ENCODE measurements around the gene GRIN2D.

- no peak for TF ChIP-seq TAF1 (IDR thresholded peaks at IDR 0.05; ENCODE audit: low read depth, low read length)
- TF ChIP-seq CTCF (IDR thresholded peaks at IDR 0.05; ENCODE audit: control extremely low read depth in 1 of 3, insufficient read depth in 1 of 3, low read depth in 1 of 3, low read length in 3 of 3): no peak
- TF ChIP-seq, protein P1, sequence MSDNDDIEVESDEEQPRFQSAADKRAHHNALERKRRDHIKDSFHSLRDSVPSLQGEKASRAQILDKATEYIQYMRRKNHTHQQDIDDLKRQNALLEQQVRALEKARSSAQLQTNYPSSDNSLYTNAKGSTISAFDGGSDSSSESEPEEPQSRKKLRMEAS (IDR thresholded peaks at IDR 0.05): no peak
- TF ChIP-seq RBBP5 (IDR thresholded peaks at IDR 0.05; ENCODE audit: borderline replicate concordance, low read depth, low read length): no peak
- TF ChIP-seq MAFK (IDR thresholded peaks at IDR 0.05; ENCODE audit: low read depth, low read length): no peak
- no peak for TF ChIP-seq POLR2AphosphoS5 (IDR thresholded peaks at IDR 0.05; ENCODE audit: low read depth, low read length)
- no peak for TF ChIP-seq TBP (IDR thresholded peaks at IDR 0.05; ENCODE audit: low read depth, low read length)
- no peak for TF ChIP-seq NRF1 (IDR thresholded peaks at IDR 0.05; ENCODE audit: low read depth, low read length)
- no peak for TF ChIP-seq YY1 (IDR thresholded peaks at IDR 0.05; ENCODE audit: low read depth, low read length)
- peak; percentile 38 for TF ChIP-seq KDM4A (IDR thresholded peaks at IDR 0.05; ENCODE audit: low read depth, low read length, severe bottlenecking)
- TF ChIP-seq RXRA (IDR thresholded peaks at IDR 0.05; ENCODE audit: insufficient read depth, low read depth, low read length): no peak
- no peak for TF ChIP-seq KDM1A (IDR thresholded peaks at IDR 0.05; ENCODE audit: borderline replicate concordance, low read length)
- TF ChIP-seq, protein P2, sequence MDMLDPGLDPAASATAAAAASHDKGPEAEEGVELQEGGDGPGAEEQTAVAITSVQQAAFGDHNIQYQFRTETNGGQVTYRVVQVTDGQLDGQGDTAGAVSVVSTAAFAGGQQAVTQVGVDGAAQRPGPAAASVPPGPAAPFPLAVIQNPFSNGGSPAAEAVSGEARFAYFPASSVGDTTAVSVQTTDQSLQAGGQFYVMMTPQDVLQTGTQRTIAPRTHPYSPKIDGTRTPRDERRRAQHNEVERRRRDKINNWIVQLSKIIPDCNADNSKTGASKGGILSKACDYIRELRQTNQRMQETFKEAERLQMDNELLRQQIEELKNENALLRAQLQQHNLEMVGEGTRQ (IDR thresholded peaks at IDR 0.05; ENCODE audit: low read length): no peak
Measured at GRCh38 chr19:48364598-48365348, 28.7 kb upstream of the GRIN2D start.

Data from H1 (cell line).